ENCODE data around the gene SMIM20.

DNA sequence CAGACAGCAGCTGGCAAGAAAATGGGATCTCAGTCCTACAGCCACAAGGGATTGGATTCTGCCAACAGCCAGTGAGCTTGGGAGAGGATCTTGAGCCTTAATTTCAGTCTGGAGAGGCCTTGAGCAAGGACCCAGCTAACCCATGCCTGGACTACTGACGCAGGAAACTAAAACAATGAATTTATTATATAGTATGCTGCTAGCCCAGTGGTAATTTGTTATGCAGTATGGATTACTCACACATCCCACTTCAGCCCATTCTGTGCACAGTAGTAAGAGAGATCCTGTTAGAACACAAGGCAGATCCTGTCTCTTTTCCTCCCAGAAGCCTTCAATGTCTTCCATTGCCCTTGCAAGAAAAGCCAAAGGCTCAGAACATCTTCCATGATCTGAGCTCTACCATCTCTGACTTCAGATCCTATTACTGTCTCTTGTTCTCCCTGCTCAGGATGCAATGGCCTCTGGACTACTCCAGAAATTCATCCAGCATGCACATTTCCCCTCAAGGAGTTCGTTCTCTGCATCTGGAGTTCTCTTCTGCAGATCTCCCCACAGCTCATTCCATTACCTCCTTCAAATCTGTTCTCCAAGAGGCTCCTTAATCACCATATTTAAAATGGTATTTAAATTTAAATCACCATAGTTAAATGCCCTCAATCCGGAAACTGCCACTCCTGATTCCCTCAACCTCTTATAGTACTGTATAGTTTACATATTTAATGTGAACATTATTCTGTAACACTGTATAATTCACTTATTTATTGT is 27.6 kb downstream of the SMIM20 start:
- TF ChIP-seq POLR2A (IDR thresholded peaks at IDR 0.05) (no peak), EP300 (IDR thresholded peaks at IDR 0.05) (no peak)
- TF ChIP-seq, protein P1, sequence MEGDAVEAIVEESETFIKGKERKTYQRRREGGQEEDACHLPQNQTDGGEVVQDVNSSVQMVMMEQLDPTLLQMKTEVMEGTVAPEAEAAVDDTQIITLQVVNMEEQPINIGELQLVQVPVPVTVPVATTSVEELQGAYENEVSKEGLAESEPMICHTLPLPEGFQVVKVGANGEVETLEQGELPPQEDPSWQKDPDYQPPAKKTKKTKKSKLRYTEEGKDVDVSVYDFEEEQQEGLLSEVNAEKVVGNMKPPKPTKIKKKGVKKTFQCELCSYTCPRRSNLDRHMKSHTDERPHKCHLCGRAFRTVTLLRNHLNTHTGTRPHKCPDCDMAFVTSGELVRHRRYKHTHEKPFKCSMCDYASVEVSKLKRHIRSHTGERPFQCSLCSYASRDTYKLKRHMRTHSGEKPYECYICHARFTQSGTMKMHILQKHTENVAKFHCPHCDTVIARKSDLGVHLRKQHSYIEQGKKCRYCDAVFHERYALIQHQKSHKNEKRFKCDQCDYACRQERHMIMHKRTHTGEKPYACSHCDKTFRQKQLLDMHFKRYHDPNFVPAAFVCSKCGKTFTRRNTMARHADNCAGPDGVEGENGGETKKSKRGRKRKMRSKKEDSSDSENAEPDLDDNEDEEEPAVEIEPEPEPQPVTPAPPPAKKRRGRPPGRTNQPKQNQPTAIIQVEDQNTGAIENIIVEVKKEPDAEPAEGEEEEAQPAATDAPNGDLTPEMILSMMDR (IDR thresholded peaks at IDR 0.05), result no peak

All from ovary (tissue), 3 donors.